Left lung (tissue), 10 donors: ENCODE data around the gene APOB. TPM values are rescaled to one million over a fixed set of nuclear protein-coding genes. Genes with fewer than 3 reads are reported as not detected.

Experiments used
- ATAC-seq: fragments of 200-7000 bp; cut with Tn5 transposase; one replicate; pipeline ENCODE4 v1.9.1; 2020; ENCODE audit warnings: moderate library complexity
- DNase-seq, 4 donors: peaks; one replicate each; pipeline ENCODE4 v3.0.0-alpha.2; 2013 to 2020
- H3K27ac ChIP-seq, 2 donors: fragments of 200-600 bp; sonication (generic) in 1 of 2; one replicate each; pipeline versions ENCODE4 v1.5.0 to v1.8.0; 2020 to 2021
- H3K27me3 ChIP-seq, 2 donors: fragments of 200-600 bp; sonication (generic) in 1 of 2; one replicate each; pipeline versions ENCODE4 v1.5.0 to v1.8.0; 2020 to 2021
- H3K36me3 ChIP-seq, 2 donors: fragments of 200-600 bp; sonication (generic) in 1 of 2; one replicate each; pipeline versions ENCODE4 v1.5.0 to v1.8.0; 2020 to 2021
- H3K4me1 ChIP-seq, 2 donors: fragments of 200-600 bp; one replicate each; pipeline ENCODE4 v1.8.0; 2021
- H3K4me3 ChIP-seq, 2 donors: fragments of 200-600 bp; sonication (generic) in 1 of 2; one replicate each; pipeline versions ENCODE4 v1.5.0 to v1.8.0; 2020 to 2021; ENCODE audit warnings: mild to moderate bottlenecking in 1 of 2
- H3K9me3 ChIP-seq, 2 donors: fragments of 200-600 bp; sonication (generic) in 1 of 2; one replicate each; pipeline versions ENCODE4 v1.5.0 to v1.8.0; 2020 to 2021
- CTCF ChIP-seq, 2 donors: fragments of 200-600 bp; sonication (generic) in 1 of 2; IDR thresholded peaks; one replicate each; pipeline versions ENCODE4 v1.5.0 to v1.8.0; 2021; ENCODE audit warnings: antibody characterized with exemption in 2 of 2
- intact Hi-C, 2 donors: fragments of 100-400 bp; cut with DNase I; formaldehyde crosslinking; loops; one replicate each; pipeline versions ENCODE4 v1.11.2 to v1.14.2; 2022
- polyA plus RNA-seq, 6 donors: library from polyadenylated mRNA; unstranded; fragments of 120-200 nt; gene quantifications; one replicate each; pipeline ENCODE4 v1.2.1, GENCODE V29; 2013; ENCODE audit not compliant: insufficient read length in 6 of 6
- total RNA-seq, 2 donors: library from RNA; stranded (reverse); fragmentation: NEBNext Ultra II Directional; extraction: Animal tissue kit (Norgen Biotek cat#: 25700); gene quantifications; one replicate each; pipeline ENCODE4 v1.2.1, GENCODE V29; 2021
- donor health status: DM: no; HTN: yes; CAD: no.
- donor health status: DM: no; HTN: no; CAD: no.

Gene APOB
- total and polyA plus RNA-seq, 8 donors = 0.01 to 1.5 (median 0.14) TPM

- no peaks in the 10 kb centered on the region for H3K27me3 ChIP-seq
Observed at GRCh38 chr2:21024198-21024597, 19.7 kb downstream of the APOB start.

GRCh38 chr2:21023419-21024181 lies 20.3 kb downstream of the APOB start:
- Histone ChIP-seq H3K9me3 (no peaks in the 10 kb centered on the region), H3K27ac (no peak overlapping the region), H3K36me3 (no peaks in the 10 kb centered on the region), H3K27me3 (no peaks in the 10 kb centered on the region), H3K4me3 (no peak overlapping the region), H3K4me1 (no peaks in the 10 kb centered on the region)
- intact Hi-C loops = no loop called here
- TF ChIP-seq CTCF (IDR thresholded peaks at IDR 0.05) = no peak
- no peak for ATAC-seq
- DNase-seq = no peak

More at GRCh38 chr2:21024198-21024597, 19.7 kb downstream of the APOB start:
- ATAC-seq = no peak
- no peak for DNase-seq
- Histone ChIP-seq H3K4me1 (no peaks in the 10 kb centered on the region), H3K4me3 (no peak overlapping the region), H3K36me3 (no peaks in the 10 kb centered on the region), H3K9me3 (no peaks in the 10 kb centered on the region), H3K27ac (no peak overlapping the region)
- no peak for TF ChIP-seq CTCF (IDR thresholded peaks at IDR 0.05)
- intact Hi-C loops = no loop called here

GRCh38 chr2:21022792-21023367 lies 21.0 kb downstream of the APOB start:
- TF ChIP-seq CTCF (IDR thresholded peaks at IDR 0.05) = no peak
- Histone ChIP-seq H3K27me3 (no peaks in the 10 kb centered on the region), H3K9me3 (no peaks in the 10 kb centered on the region), H3K36me3 (no peaks in the 10 kb centered on the region), H3K4me1 (no peaks in the 10 kb centered on the region), H3K27ac (no peak overlapping the region), H3K4me3 (no peak overlapping the region)
- intact Hi-C loops = no loop called here
- ATAC-seq = no peak
- DNase-seq = no peak

- ATAC-seq = no peak
- H3K4me1 ChIP-seq = no peaks in the 10 kb centered on the region
- no peaks in the 10 kb centered on the region for H3K9me3 ChIP-seq
- H3K36me3 ChIP-seq = no peaks in the 10 kb centered on the region
- H3K27ac ChIP-seq = no peak overlapping the region
- no peak overlapping the region for H3K4me3 ChIP-seq
- no peaks in the 10 kb centered on the region for H3K27me3 ChIP-seq
- no peak for TF ChIP-seq CTCF (IDR thresholded peaks at IDR 0.05)
- DNase-seq = no peak
- intact Hi-C loops = no loop called here
Observed at GRCh38 chr2:21021430-21021829, 22.4 kb downstream of the APOB start.

GRCh38 chr2:21020668-21021288 lies 23.1 kb downstream of the APOB start:
- Histone ChIP-seq H3K9me3 (no peaks in the 10 kb centered on the region), H3K27ac (no peak overlapping the region), H3K4me1 (no peaks in the 10 kb centered on the region), H3K27me3 (no peaks in the 10 kb centered on the region), H3K36me3 (no peaks in the 10 kb centered on the region), H3K4me3 (no peak overlapping the region)
- no peak for TF ChIP-seq CTCF (IDR thresholded peaks at IDR 0.05)
- DNase-seq = no peak
- no peak for ATAC-seq
- intact Hi-C loops = no loop called here
